Stimulated activated CD8-positive, alpha-beta memory T cell treated with anti-CD3 and anti-CD28 coated beads, Interleukin-4, amount 100 ng/mL, for 1 hour (primary cell): ENCODE results near the gene MROH2B.

Experiments
- DNase-seq, 2 donors: peaks; one replicate each; pipeline ENCODE4 v3.0.0-alpha.2; 2020; ENCODE audit warnings: low read depth in 2 of 2, low spot score in 1 of 2

The MROH2B gene

GRCh38 chr5:41071242-41071641, at the start of gene MROH2B:
Gene MROH2B, minus strand, starts transcription at chr5:41071342. Its CDS starts 490 bp downstream, at chr5:41070852.
- DNase-seq, result no peak

GRCh38 chr5:41120600-41120999, 49.5 kb upstream of the MROH2B start:
- no peak for DNase-seq

GRCh38 chr5:41118177-41118576, 47.0 kb upstream of the MROH2B start:
- no peak for DNase-seq

DNA sequence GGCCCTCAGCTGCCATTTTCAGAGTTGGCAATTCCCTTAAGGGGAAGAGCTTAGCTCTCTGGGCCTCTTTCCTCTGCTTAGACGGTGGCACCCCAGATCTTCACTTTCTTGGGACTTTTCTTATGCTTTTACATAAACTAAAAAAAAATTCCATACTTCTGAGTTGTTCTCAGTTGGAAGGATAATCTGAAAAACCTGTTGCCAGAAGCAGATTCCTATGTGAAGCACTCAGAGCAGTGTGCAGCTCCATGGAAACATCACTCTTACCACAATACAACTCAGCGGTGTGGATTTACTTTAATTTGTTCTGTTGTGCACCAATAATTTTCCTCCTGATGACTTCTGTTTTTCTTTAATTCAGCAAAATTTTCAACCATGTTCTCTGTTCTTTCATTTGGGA, 44.1 kb upstream of the MROH2B start:
- DNase-seq, result no peak

GRCh38 chr5:41112486-41113455, 41.6 kb upstream of the MROH2B start:
- DNase-seq, result no peak

GRCh38 chr5:41109186-41109585, 38.0 kb upstream of the MROH2B start:
- no peak for DNase-seq

DNA sequence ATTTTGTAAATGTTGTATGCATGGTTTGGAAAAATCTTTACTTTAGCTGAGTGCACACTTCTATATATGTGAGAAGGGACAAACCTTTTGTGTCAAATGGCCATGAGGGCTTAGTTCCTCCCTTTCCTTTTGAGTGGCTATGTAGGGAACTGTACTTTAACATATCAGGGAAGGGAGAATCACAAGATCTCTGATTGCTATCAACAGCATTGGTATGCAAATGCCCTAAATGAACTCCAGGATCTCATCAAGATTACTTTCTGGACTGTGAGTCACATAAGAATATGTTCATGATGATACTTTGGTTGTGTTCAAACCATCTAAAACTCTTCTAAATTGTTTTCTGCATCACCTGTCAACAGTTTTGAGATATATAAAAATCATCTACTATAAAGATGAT, 31.2 kb upstream of the MROH2B start:
- no peak for DNase-seq

- DNase-seq, result no peak
Measured at GRCh38 chr5:41097642-41098041, 26.5 kb upstream of the MROH2B start.

DNA sequence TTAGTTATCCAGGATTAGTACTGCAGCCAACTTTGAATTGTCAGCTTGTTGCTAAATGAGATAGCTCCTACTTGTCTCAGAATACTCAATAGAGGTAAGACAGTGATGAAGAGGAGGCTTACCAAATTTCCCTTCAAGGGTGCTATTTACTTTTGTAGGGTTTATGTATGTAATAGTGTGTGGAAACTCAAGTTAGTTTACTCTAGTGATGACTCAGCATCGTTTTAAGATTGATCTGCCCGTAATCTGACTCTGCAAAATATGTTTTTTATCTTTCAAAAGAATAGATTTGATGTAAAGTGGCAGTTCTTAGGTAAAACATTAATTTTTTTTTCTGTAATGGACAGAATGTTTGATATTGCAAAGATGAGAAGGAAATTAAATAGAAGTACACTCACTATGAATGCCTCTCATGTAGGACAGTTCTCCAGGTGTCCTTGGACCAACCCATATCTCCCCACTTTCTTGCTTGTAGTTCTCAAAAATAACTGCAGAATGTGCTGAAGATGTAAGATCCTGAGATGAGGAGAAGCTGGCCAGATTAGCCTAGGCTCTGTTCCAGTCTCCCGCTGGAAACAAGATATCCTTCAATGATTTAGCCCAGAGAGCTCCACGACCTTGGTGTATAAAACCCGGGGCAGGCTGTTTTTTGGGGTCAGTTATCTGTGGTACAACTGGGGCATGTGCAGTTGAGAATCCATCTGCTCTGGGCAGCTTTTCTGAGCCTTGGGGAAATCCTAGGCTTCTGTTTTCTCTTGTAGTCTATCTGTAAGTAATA, 24.4 kb upstream of the MROH2B start:
- DNase-seq, result no peak

GRCh38 chr5:41094871-41095270, 23.7 kb upstream of the MROH2B start:
- DNase-seq, result no peak

DNA sequence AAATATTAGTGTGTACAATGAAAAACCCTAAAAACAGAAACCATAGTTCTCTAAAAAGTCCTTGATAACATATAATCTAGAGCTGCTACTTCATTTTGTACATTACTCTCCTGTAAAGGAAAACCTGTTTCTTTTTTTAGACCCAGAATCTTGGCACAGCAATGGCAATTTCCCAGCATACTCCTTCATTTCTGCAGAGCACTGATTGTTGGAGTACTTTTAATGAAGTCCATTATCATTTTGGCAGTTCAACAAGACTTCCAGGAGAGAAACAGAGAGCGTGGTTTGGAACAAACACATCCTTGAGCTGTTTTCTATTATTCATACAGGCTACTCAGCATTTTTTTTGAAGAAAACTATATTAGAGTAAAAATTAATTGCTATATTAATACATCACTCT, 22.7 kb upstream of the MROH2B start:
- no peak for DNase-seq

GRCh38 chr5:41087461-41087860, 16.3 kb upstream of the MROH2B start:
- no peak for DNase-seq

DNA sequence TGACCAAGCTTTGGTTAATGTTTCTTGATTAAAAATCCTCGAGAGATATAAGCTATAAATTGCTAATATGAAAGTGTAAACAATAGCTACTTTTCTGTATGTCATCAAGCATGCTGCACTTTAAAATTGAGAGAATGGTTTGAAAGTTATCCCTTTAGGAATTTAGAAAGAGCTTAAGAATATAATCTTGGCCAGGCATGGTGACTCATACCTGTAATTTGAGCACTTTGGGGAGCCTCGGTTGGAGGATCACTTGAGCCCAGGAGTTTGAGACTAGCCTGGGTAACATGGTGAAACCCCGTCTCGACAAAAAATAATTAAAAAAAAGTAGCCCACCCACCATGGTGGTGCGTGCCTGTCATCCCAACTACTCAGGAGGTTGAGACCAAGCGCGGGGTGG, 12.2 kb upstream of the MROH2B start:
- DNase-seq, result no peak

DNA sequence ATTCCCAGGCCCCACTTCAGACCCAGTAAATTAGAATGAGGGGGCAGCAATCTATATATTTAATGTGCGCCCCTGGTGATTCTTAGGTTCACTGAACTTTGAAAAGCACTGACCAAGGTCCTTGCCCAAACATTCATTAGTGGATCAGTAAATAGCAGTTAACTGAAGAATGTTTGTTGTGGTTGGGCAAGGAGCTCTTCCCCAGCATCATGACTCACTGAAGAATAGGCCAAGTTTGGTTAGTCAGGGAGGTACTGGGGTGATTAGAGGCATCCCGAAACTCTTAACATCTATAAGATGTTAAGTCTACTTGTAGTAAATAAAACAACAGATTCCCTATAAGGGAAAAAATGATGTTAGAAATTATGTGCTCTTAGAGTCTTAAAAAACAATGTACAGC, 833 bp upstream of the MROH2B start:
- no peak for DNase-seq

GRCh38 chr5:41067714-41068568, 3.2 kb downstream of the MROH2B start:
- no peak for DNase-seq

DNA sequence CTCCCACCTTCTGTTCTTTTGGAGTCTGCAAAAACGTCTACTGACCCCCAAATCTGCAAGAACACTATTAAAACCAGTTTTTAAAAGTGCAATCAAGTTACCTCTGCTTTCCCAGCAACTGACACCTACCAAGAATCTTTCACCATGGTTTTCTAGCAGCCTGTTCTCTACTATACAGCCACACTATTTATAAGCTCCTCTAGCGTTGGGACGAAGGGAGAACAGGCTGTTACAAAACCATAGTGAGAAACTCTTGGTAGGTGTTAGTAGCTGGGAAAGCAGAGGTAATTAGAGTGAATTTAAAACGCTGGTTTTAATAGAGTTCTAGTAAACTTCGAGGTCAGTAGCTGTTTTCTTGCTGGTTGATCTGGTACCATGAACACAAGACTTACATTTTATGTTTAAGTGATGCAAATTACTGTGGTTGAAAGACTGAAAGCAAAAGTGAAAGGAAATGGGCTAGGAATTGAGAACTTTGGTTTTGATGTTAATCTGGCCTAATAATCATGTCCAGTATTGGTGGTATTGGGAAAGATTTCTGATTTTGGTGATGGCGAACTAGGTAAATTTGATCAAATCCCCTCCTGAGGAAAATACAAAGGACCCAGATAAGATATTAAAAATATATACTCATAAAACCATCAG, 5.3 kb downstream of the MROH2B start:
- no peak for DNase-seq

DNA sequence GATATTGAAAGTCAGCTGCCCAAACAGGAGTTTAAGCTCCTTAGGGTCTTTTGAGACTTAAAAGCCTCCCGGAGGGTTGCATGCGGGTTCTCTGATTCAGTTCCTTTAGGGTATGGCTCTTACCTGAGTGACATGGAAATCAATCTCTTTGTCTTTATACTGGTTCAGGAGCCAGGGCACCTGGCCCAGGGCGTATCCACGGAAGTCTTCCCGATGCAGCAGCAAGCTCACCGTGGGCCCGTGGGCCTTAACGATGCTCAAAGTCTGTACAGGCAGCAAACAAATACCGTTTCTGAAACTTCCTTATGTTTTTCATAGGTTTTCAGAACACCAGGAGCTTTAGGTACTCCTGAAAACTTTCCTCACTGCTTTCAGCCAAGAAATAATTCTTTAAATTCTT, 13.2 kb downstream of the MROH2B start:
- DNase-seq, result no peak

- DNase-seq, result no peak
Measured at GRCh38 chr5:41057231-41057630, 13.9 kb downstream of the MROH2B start.

DNA sequence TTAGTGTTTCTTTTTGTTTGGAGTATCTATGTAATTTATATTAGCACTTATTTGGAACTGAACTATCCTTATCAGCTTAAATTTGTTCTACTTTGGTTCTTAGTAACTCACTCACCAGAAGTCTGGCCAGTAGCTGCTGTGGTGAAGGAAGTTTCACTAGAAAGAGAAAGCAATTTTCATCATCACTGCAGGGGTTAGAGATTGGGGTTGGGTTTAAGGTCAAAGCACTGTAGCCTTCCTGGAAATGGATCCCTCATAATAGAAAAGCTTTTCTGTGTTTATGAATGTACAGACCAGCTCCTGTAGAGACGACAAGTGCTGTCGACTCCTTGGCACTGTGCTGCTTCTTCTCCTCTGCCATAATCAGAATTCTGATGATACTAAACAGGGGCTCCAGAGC, 22.2 kb downstream of the MROH2B start:
- DNase-seq, result no peak

GRCh38 chr5:41043109-41043747, 27.9 kb downstream of the MROH2B start:
- DNase-seq, result no peak
